Stimulated activated CD8-positive, alpha-beta memory T cell treated with anti-CD3 and anti-CD28 coated beads, Interleukin-7, amount 100 ng/mL, for 24 hours (primary cell): ENCODE measurements around the gene SNF8.

ENCODE experiments used
- DNase-seq: peaks from one replicate; pipeline ENCODE4 v3.0.0-alpha.2; 2020; ENCODE audit warnings: low read depth

Gene SNF8

DNA sequence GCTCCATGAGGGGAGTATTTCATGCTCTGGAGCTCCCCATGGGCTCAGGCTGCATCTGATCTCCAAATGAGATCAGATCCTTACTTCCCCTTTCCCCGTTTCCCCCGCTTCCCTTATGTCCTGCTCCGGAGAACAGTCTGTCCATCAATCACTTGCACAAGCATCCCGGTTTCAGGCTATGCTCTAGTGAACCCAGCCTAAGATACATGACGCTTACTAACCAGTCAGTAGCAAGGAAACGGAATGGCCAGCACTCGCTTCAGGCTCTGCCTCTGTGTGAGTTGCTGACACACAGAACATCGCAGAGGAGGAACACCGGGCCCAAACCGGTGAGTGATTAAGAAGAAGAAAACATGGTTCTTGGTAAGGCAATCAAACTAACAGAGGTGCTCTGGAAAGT, 61.5 kb downstream of the SNF8 start:
- no peak for DNase-seq

DNA sequence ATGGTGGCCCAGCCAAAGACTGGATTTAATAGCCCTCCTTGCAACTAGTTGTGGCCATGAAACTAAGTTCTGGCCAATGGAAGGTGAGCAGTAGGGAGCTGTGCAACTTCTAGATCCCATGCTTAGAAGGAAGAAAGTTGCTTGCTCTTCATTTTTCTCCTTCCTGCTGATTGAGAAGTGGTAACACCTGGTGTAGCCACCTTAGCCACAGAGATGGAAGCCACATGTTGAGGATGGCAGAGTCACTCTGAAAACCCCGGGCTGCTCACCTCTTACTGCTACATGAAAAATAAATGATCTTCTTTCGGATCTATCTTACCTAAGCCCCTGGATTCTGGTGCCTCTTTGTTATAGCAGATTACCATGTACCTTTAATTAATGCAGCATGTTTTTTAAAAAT, 62.4 kb downstream of the SNF8 start:
- DNase-seq: no peak
